ENCODE measurements around the gene CD248.
"Not testable (repeated sequence)": the region's sequence is repeated elsewhere in the genome, so short reads cannot be mapped to it uniquely, and the experiment has no call there.

Gene CD248

GRCh38 chr11:66287211-66287888 is 29.5 kb downstream of the CD248 start:
- no peak for DNase-seq

DNA sequence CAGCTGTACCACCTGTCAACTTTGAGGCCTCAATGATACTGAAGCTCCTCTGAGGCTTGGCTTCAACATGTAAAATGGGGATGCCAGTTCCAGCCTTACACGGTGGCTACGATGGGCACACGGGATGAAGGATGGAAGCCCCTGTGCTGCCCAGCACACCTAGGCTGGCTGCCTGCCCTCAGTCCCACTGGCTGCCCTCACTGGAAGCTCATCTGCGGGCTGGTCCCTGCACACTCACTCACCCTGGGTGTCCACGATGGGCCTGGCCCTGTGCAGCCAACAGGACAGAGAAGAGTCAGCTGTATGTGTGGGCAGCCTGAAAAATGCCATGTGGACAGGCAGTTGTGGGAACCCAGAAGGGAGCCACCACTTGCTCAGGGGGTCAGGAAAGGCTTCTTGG is 30.1 kb downstream of the CD248 start:
- no peak for DNase-seq

DNA sequence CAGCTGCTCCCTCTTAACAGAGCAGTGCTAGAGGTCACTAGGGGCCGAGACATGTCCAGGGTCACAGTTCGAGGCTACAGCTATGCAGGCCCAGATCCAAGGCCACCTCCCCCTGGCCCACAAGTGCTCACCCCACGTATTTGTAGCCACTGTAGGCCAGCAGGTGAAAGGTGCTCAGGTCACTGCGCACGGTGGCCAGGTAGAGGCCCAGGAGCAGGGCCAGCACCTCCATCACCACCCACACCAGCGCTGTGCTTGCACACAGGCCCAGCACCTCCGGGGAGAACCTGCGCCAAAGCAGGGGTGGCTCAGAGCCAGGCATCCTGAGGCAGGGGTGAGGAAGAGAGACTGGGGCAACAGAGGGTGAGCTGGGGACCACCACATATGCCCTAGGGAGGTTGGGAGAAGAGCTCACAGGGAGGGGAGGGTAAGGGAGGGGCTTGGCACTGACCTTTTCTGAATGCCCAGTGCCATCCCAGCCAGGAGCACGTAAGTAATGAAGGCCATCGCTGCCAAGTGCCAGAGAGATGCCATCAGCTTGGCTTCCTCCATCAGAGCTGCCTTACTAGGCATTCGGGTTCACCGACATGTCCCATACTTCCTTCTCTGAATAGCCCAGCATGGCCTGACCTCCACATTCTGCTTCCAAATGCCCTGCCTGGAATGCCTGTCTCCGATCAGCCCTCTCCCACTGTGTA is 31.4 kb downstream of the CD248 start:
- DNase-seq: no peak

DNA sequence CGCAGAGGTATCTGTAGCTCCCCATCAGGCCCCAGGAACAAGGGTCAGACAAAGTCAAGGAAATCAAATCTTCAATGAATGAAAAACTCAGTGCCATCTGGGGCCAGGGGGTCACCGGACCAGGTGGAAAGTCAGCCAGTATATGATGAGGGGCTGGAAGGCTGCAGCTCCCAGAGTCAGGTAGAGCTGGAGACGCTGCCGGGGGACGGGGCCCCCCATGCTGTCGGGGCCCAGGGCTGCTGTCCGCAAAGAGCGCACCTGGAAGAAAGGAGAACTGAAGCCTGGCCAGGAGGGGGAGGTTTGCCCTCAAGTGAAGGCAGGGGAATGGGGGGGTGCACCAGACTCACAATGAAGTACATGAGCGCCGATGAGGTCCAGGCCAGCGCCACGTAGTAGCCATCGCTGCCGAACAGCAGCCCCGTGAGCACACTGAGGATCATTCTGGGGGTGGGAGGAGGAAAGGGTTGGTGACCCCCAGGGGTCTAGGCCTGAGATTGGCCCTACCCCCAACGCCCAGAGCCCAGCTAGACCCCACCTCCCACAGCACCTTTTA is 32.2 kb downstream of the CD248 start:
- no peak for DNase-seq

GRCh38 chr11:66283461-66284105 is 33.3 kb downstream of the CD248 start:
- DNase-seq: no peak

- peak; percentile 99 for DNase-seq
Measured at GRCh38 chr11:66282468-66283455, 34.1 kb downstream of the CD248 start.

- DNase-seq: no peak
Measured at GRCh38 chr11:66281776-66282467, 34.9 kb downstream of the CD248 start.

DNA sequence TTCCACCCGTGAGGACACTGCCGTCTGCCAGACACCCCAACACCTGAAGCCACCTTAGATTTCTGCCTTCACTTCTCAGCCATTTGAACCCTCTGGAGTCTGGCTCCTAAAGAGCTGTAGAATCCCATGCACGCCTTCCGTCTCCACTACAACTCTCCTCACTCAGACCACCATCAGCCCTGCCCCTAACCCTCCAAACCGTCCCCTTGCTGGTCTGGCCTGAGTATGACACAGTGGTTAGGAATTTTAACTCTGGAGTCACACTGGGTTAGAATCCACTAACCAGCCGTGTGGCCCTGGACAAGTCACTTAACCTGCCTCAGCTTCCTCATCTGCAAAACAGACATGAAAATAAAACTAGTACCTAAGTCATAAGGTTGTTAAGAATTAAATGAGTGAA is 35.8 kb downstream of the CD248 start:
- DNase-seq: no peak

DNA sequence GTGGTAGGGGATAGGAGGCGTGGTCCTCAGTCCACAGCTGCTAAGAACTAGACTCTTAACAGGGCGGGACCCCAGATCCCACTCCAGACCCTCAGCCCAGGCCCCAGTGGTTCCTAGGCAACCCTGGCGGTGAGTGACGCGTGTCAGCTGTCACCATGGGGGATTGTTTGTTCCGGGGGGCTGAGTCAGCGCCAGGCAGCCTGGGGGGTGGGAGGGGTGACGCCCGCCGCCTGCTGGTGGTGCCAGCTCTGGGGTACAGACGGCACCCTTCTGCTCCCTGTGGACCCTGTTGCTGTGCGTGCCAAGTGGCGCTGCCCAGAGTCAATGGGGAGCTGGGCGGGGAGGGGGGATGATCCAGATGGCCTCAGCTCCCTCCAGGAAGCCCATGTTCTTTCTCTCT is 36.4 kb downstream of the CD248 start:
- no peak for DNase-seq

DNA sequence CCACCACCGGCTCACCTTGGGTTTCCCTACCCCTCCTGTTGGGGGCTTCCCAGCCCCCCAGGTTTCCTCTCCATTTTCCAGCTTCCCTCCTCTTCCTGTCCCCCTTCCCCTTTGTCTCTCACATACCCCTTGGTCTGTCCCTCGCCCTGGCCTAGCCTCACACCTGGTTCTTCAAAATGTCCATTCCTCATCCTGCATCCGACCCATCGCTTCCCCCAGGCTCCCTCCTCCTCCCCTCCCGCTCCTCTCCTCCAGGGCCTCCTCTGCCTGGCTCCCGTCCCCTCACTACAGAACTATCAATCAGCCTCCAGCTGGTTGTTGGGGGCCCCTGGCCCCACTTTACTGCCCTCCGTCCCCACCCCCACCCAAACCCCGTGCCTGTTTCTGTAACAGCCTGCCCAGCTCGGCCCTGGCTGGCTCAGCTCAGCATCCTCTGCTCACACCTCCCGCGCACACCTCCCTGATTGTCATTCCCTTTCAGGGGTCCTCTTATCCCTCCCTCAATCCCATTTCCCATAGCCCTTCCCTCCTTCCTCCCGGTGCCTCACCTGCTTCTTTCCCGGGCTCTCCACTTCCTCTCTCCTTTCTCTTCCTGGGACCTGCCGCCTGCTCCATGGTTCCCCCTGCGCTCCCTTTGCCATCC is 37.6 kb downstream of the CD248 start:
- no peak for DNase-seq

GRCh38 chr11:66278363-66279091 is 38.3 kb downstream of the CD248 start:
- DNase-seq: peak; percentile 21

- peak; percentile 28 for DNase-seq
Measured at GRCh38 chr11:66277471-66278362, 39.1 kb downstream of the CD248 start, which contains the start of gene CNIH2. Gene CNIH2 (plus strand): TSS chr11:66278175. CDS start chr11:66278457, 282 bp downstream.

DNA sequence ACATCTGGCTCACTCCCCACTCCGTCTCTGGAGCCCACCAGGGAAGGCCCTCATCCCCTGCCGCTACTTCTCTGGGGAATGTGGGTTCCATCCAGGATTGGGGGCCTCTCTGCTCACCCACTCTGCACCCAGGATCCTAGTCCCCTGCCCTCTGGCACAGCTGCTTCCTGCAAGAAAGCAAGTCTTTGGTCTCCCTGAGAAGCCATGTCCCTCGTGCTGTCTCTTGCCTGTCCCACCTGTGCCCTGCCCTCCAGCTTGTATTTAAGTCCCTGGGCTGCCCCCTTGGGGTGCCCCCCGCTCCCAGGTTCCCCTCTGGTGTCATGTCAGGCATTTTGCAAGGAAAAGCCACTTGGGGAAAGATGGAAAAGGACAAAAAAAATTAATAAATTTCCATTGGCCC is 39.8 kb downstream of the CD248 start:
- not testable (repeated sequence) for DNase-seq

GRCh38 chr11:66276619-66277018 is 40.2 kb downstream of the CD248 start:
- DNase-seq: not testable (repeated sequence)

GRCh38 chr11:66275984-66276612 is 40.7 kb downstream of the CD248 start:
- DNase-seq: no peak

- DNase-seq: no peak
Measured at GRCh38 chr11:66275396-66275795, 41.4 kb downstream of the CD248 start.

- DNase-seq: no peak
Measured at GRCh38 chr11:66274219-66274618, 42.6 kb downstream of the CD248 start.

GRCh38 chr11:66272596-66272995 is 44.2 kb downstream of the CD248 start:
- no peak for DNase-seq

DNA sequence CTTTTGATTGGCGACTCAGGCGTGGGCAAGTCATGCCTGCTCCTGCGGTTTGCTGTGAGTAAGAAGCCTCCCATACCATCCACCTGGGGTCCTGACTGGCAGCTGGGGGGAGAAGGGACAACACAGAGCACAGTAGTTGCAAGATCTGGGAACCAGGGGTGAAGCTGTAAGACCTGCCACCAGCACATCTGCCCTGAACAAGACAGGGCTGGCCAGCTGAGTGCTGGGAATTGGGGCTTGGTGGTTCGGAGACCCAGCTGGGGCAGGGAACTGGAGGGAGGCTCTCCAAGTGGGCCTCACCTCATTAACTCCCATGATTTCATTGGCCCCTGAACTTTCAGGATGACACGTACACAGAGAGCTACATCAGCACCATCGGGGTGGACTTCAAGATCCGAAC is 45.0 kb downstream of the CD248 start:
- DNase-seq: no peak
